ENCODE measurements around the gene SPOCK1.
A peak's percentile ranks its signal among the peaks of the same experiment; 100 is the strongest.

Gene SPOCK1

DNA sequence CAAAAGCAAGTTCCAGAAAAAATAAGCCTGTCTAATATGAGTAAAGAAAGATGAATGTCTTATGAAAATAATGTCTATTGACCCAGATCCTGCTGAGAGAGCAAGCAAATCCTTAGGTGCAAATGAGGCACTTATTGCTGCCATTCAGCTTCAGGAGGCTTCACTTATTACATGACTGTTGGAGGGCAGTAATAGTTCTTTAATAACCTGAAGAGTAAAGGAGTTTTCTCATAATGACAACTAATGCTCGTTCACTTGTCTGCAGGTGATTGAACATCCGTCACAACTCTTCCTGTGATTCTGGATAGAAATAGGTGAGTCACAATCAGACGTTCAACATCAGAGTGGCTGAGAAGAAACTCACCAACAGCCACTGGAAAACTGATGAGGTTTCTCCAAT, 58.3 kb downstream of the SPOCK1 start:
- Histone ChIP-seq H3K9me3 (ENCODE audit: low read length) (no peaks in the 10 kb centered on the region), H3K9ac (ENCODE audit: low read length) (no peak overlapping the region), H3K4me3 (ENCODE audit: low read depth in 1 of 2, low read length in 2 of 2) (no peak overlapping the region), H3K4me1 (ENCODE audit: insufficient read depth, low read length) (peaks cover 7% of the 10 kb centered on the region), H3K27ac (ENCODE audit: low read depth, low read length) (no peak overlapping the region), H3K36me3 (ENCODE audit: insufficient read depth, low read length) (no peaks in the 10 kb centered on the region), H3K27me3 (ENCODE audit: control insufficient read depth in 1 of 2, insufficient read depth in 2 of 2, low read length in 2 of 2) (no peaks in the 10 kb centered on the region)

DNA sequence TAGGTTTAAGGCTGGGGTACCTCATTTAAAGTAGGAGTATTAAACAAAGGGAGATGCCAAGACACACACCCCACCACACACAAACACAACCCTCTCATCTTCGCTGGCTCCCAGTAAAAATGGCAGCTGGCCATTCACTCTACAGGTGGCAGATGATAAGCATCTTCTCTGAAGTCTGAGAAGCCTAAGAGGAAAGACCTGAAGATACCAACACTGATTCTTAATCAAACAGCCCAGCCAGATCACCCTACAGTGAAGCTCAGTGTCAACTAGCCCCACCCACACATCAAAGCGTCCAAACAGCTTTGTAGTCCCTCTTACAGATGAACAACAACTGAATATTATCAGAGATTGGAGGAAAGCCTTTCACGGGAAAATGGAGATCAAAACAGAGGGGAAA, 59.5 kb downstream of the SPOCK1 start:
- no peak overlapping the region for H3K4me3 ChIP-seq (ENCODE audit: low read depth in 1 of 2, low read length in 2 of 2)
- no peaks in the 10 kb centered on the region for H3K36me3 ChIP-seq (ENCODE audit: insufficient read depth, low read length)
- no peak overlapping the region for H3K9ac ChIP-seq (ENCODE audit: low read length)
- H3K27me3 ChIP-seq (ENCODE audit: control insufficient read depth in 1 of 2, insufficient read depth in 2 of 2, low read length in 2 of 2): no peaks in the 10 kb centered on the region
- no peaks in the 10 kb centered on the region for H3K9me3 ChIP-seq (ENCODE audit: low read length)
- H3K4me1 ChIP-seq (ENCODE audit: insufficient read depth, low read length): peaks cover 7% of the 10 kb centered on the region
- H3K27ac ChIP-seq (ENCODE audit: low read depth, low read length): no peak overlapping the region

- Histone ChIP-seq H3K9ac (ENCODE audit: low read length) (no peak overlapping the region), H3K27me3 (ENCODE audit: control insufficient read depth in 1 of 2, insufficient read depth in 2 of 2, low read length in 2 of 2) (no peaks in the 10 kb centered on the region), H3K36me3 (ENCODE audit: insufficient read depth, low read length) (no peaks in the 10 kb centered on the region), H3K27ac (ENCODE audit: low read depth, low read length) (no peak overlapping the region), H3K4me3 (ENCODE audit: low read depth in 1 of 2, low read length in 2 of 2) (no peak overlapping the region), H3K4me1 (ENCODE audit: insufficient read depth, low read length) (peaks cover 7% of the 10 kb centered on the region), H3K9me3 (ENCODE audit: low read length) (no peaks in the 10 kb centered on the region)
Measured at GRCh38 chr5:137438932-137439331, 60.2 kb downstream of the SPOCK1 start.

GRCh38 chr5:137437774-137438173, 61.4 kb downstream of the SPOCK1 start:
- no peaks in the 10 kb centered on the region for H3K27me3 ChIP-seq (ENCODE audit: control insufficient read depth in 1 of 2, insufficient read depth in 2 of 2, low read length in 2 of 2)
- no peaks in the 10 kb centered on the region for H3K36me3 ChIP-seq (ENCODE audit: insufficient read depth, low read length)
- H3K9me3 ChIP-seq (ENCODE audit: low read length): no peaks in the 10 kb centered on the region
- no peak overlapping the region for H3K27ac ChIP-seq (ENCODE audit: low read depth, low read length)
- peaks cover 4% of the 10 kb centered on the region for H3K4me1 ChIP-seq (ENCODE audit: insufficient read depth, low read length)
- H3K4me3 ChIP-seq (ENCODE audit: low read depth in 1 of 2, low read length in 2 of 2): no peak overlapping the region
- H3K9ac ChIP-seq (ENCODE audit: low read length): no peak overlapping the region

DNA sequence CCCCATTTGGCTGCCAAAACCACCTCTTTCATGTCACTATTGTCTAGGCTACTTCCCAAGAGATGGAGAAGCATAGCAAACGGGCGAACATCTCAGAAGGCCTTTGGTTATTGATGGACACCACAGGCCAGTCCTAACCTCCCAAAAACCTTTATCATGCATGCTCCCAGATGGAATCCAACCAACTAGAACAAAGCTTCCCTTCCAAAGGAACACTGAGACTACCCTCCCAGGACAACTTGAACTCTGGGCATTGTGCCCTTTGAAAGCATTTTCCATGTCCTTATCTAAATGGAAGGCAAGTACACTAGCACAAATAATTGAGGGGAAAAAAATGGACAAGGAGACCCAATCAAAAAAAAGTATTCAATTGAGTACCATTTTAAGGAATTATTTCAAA, 65.6 kb downstream of the SPOCK1 start:
- no peak overlapping the region for H3K27ac ChIP-seq (ENCODE audit: low read depth, low read length)
- H3K9me3 ChIP-seq (ENCODE audit: low read length): no peaks in the 10 kb centered on the region
- H3K4me1 ChIP-seq (ENCODE audit: insufficient read depth, low read length): no peaks in the 10 kb centered on the region
- no peaks in the 10 kb centered on the region for H3K27me3 ChIP-seq (ENCODE audit: control insufficient read depth in 1 of 2, insufficient read depth in 2 of 2, low read length in 2 of 2)
- no peak overlapping the region for H3K4me3 ChIP-seq (ENCODE audit: low read depth in 1 of 2, low read length in 2 of 2)
- no peaks in the 10 kb centered on the region for H3K36me3 ChIP-seq (ENCODE audit: insufficient read depth, low read length)
- H3K9ac ChIP-seq (ENCODE audit: low read length): no peak overlapping the region

- Histone ChIP-seq H3K9ac (ENCODE audit: low read length) (no peak overlapping the region), H3K4me3 (ENCODE audit: low read depth in 1 of 2, low read length in 2 of 2) (no peak overlapping the region), H3K36me3 (ENCODE audit: insufficient read depth, low read length) (no peaks in the 10 kb centered on the region), H3K27ac (ENCODE audit: low read depth, low read length) (no peak overlapping the region), H3K9me3 (ENCODE audit: low read length) (no peaks in the 10 kb centered on the region), H3K4me1 (ENCODE audit: insufficient read depth, low read length) (no peaks in the 10 kb centered on the region), H3K27me3 (ENCODE audit: control insufficient read depth in 1 of 2, insufficient read depth in 2 of 2, low read length in 2 of 2) (no peaks in the 10 kb centered on the region)
Measured at GRCh38 chr5:137432376-137432775, 66.8 kb downstream of the SPOCK1 start.

DNA sequence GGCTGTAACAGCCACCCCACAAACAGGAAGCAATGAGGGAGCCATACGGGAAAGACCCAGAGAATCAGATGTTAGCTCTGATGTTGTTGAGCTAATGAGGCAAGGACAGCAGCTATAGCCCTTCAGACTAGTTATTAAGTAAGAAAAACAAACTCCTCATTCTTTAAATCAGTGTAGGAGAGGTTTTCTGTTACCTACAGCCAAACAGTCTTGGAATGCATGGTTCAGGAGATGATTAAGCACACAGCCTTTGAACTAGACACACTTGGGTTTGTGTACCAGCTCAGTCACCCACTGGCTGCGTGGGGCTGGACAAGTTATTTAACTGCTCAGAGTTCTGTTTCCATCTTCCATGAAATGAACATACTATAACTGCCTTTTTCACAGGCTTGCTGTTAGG, 68.1 kb downstream of the SPOCK1 start:
- Histone ChIP-seq H3K9ac (ENCODE audit: low read length) (no peak overlapping the region), H3K27ac (ENCODE audit: low read depth, low read length) (no peak overlapping the region), H3K4me3 (ENCODE audit: low read depth in 1 of 2, low read length in 2 of 2) (no peak overlapping the region), H3K4me1 (ENCODE audit: insufficient read depth, low read length) (no peaks in the 10 kb centered on the region), H3K36me3 (ENCODE audit: insufficient read depth, low read length) (no peaks in the 10 kb centered on the region), H3K9me3 (ENCODE audit: low read length) (no peaks in the 10 kb centered on the region), H3K27me3 (ENCODE audit: control insufficient read depth in 1 of 2, insufficient read depth in 2 of 2, low read length in 2 of 2) (no peaks in the 10 kb centered on the region)

DNA sequence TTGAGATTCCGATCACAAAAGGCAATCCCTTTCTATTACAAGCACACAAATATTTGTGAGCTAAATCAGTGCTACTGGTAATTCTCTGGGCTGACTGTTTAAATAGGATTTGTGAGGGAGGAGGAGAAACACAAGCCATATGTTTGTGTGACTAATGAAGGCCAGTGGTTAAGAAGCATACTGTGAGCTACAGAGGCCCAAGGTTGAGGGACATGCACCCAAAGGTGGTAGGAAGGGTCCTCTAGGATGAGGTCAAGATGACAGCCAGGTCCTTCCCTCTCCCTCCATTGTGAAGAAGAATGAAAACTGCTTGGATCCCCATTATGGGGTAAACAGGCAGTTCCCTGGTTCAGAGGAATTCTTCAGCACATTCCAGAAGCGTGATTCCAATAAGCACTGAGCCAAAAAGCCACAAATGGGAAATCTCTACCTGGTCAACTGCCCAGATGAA, 83.9 kb downstream of the SPOCK1 start:
- Histone ChIP-seq H3K36me3 (ENCODE audit: insufficient read depth, low read length) (no peaks in the 10 kb centered on the region), H3K4me3 (ENCODE audit: low read depth in 1 of 2, low read length in 2 of 2) (no peak overlapping the region), H3K27me3 (ENCODE audit: control insufficient read depth in 1 of 2, insufficient read depth in 2 of 2, low read length in 2 of 2) (no peaks in the 10 kb centered on the region), H3K27ac (ENCODE audit: low read depth, low read length) (peak overlapping the region; percentile 16), H3K4me1 (ENCODE audit: insufficient read depth, low read length) (peaks cover 21% of the 10 kb centered on the region), H3K9ac (ENCODE audit: low read length) (no peak overlapping the region), H3K9me3 (ENCODE audit: low read length) (no peaks in the 10 kb centered on the region)

DNA sequence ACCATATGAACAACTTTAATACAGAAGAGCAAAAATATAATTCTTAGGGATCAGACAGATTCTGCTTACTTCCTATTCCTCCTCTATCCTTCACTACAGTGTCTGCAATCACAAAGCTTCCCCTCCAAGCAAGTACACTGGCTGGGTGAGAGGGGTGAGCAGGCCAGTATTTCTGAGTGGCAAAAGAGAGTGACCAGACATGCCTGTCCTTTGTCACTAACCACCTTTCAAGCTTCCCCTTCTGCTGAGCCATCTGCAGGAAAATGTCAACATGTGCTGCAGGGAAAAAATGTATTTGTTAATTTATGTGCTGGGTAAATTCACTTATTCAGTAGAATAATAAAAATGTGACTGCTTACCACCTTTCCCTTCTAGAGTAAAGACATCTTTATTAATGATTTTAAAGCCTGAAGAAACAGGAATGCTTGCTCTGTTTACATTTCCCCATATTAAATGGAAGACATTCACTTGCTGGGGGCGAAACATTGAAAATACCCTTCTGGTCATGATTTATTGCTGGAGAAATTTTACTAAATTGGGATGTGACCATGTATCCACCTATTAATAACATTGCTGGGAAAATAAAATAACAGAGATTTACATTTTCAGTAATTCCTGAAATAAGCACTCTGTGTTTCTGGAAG, 84.9 kb downstream of the SPOCK1 start:
- H3K27me3 ChIP-seq (ENCODE audit: control insufficient read depth in 1 of 2, insufficient read depth in 2 of 2, low read length in 2 of 2): no peaks in the 10 kb centered on the region
- H3K4me3 ChIP-seq (ENCODE audit: low read depth in 1 of 2, low read length in 2 of 2): no peak overlapping the region
- H3K9me3 ChIP-seq (ENCODE audit: low read length): no peaks in the 10 kb centered on the region
- H3K9ac ChIP-seq (ENCODE audit: low read length): no peak overlapping the region
- no peaks in the 10 kb centered on the region for H3K36me3 ChIP-seq (ENCODE audit: insufficient read depth, low read length)
- H3K27ac ChIP-seq (ENCODE audit: low read depth, low read length): no peak overlapping the region
- peaks cover 21% of the 10 kb centered on the region for H3K4me1 ChIP-seq (ENCODE audit: insufficient read depth, low read length)

DNA sequence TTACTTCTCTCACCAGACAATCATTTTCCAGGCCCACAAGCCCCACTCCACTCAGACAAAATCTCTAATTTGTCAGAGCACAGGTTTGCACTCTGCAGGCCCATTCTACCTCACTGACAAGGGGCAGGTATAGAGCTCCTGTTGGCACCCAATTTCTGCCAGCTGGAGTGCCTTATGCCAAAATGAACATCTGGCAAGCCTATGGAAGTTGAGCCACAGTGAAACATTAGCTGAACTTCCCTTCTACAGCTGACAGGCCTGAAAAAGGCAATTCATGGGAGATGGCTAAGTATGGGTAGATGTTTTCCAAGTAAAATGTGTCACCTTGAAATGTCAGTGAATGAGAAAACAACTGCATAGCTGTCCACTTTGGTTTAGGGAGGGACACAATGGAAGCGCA, 87.0 kb downstream of the SPOCK1 start:
- H3K27ac ChIP-seq (ENCODE audit: low read depth, low read length): no peak overlapping the region
- H3K27me3 ChIP-seq (ENCODE audit: control insufficient read depth in 1 of 2, insufficient read depth in 2 of 2, low read length in 2 of 2): no peaks in the 10 kb centered on the region
- H3K9ac ChIP-seq (ENCODE audit: low read length): no peak overlapping the region
- H3K9me3 ChIP-seq (ENCODE audit: low read length): no peaks in the 10 kb centered on the region
- no peak overlapping the region for H3K4me3 ChIP-seq (ENCODE audit: low read depth in 1 of 2, low read length in 2 of 2)
- H3K36me3 ChIP-seq (ENCODE audit: insufficient read depth, low read length): no peaks in the 10 kb centered on the region
- H3K4me1 ChIP-seq (ENCODE audit: insufficient read depth, low read length): peaks cover 21% of the 10 kb centered on the region

- Histone ChIP-seq H3K27ac (ENCODE audit: low read depth, low read length) (no peak overlapping the region), H3K9me3 (ENCODE audit: low read length) (no peaks in the 10 kb centered on the region), H3K4me1 (ENCODE audit: insufficient read depth, low read length) (peaks cover 21% of the 10 kb centered on the region)
Measured at GRCh38 chr5:137410234-137411010, 88.7 kb downstream of the SPOCK1 start.

DNA sequence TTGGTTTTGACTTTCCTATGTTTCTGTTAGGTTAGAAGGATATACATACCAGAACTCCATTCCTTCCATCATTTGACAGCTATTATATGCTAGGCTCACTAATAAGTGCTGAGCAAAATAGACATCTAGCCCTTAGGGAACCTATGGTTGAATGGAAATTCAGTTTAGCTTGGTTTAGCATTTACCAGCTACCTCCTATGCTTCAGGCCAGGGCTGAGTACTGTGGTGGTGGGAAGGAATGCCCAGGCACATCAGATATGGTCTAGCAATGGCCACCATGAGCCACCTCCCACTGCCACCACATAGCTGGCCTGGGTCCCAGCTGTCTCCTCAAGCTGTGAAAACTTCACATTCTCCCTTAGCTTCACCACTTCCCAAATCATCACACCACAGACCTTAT, 89.4 kb downstream of the SPOCK1 start:
- H3K9ac ChIP-seq (ENCODE audit: low read length): no peak overlapping the region
- H3K27me3 ChIP-seq (ENCODE audit: control insufficient read depth in 1 of 2, insufficient read depth in 2 of 2, low read length in 2 of 2): no peaks in the 10 kb centered on the region
- no peak overlapping the region for H3K4me3 ChIP-seq (ENCODE audit: low read depth in 1 of 2, low read length in 2 of 2)
- no peak overlapping the region for H3K27ac ChIP-seq (ENCODE audit: low read depth, low read length)
- H3K36me3 ChIP-seq (ENCODE audit: insufficient read depth, low read length): no peaks in the 10 kb centered on the region
- H3K9me3 ChIP-seq (ENCODE audit: low read length): no peaks in the 10 kb centered on the region
- H3K4me1 ChIP-seq (ENCODE audit: insufficient read depth, low read length): peaks cover 14% of the 10 kb centered on the region

More at GRCh38 chr5:137410234-137411010, 88.7 kb downstream of the SPOCK1 start:
- Histone ChIP-seq H3K36me3 (ENCODE audit: insufficient read depth, low read length) (no peaks in the 10 kb centered on the region), H3K4me3 (ENCODE audit: low read depth in 1 of 2, low read length in 2 of 2) (no peak overlapping the region), H3K9ac (ENCODE audit: low read length) (no peak overlapping the region), H3K27me3 (ENCODE audit: control insufficient read depth in 1 of 2, insufficient read depth in 2 of 2, low read length in 2 of 2) (no peaks in the 10 kb centered on the region)

Measured in muscle layer of colon (tissue), 2 donors.